ENCODE data around the gene DNAJC1.
"Not testable (repeated sequence)": the region's sequence is repeated elsewhere in the genome, so short reads cannot be mapped to it uniquely, and the experiment has no call there.

Gene DNAJC1

GRCh38 chr10:21849607-21850006, 153.9 kb downstream of the DNAJC1 start:
- no peak overlapping the region for H3K4me3 ChIP-seq (ENCODE audit: control insufficient read depth, low read depth, low read length)
- no peak for TF ChIP-seq CTCF (IDR thresholded peaks at IDR 0.05; ENCODE audit: control insufficient read depth, insufficient read depth, low read depth, low read length, missing control alignments)
- no peak for DNase-seq (ENCODE audit: low read depth)

GRCh38 chr10:21843645-21844044, 159.9 kb downstream of the DNAJC1 start:
- H3K4me3 ChIP-seq (ENCODE audit: control insufficient read depth, low read depth, low read length) = no peak overlapping the region
- TF ChIP-seq CTCF (IDR thresholded peaks at IDR 0.05; ENCODE audit: control insufficient read depth, insufficient read depth, low read depth, low read length, missing control alignments) = no peak
- no peak for DNase-seq (ENCODE audit: low read depth)

GRCh38 chr10:21841273-21841672, 162.3 kb downstream of the DNAJC1 start:
- not testable (repeated sequence) for DNase-seq (ENCODE audit: low read depth); H3K4me3 ChIP-seq (ENCODE audit: control insufficient read depth, low read depth, low read length)

GRCh38 chr10:21837487-21837886, 166.0 kb downstream of the DNAJC1 start:
- not testable (repeated sequence) for H3K4me3 ChIP-seq (ENCODE audit: control insufficient read depth, low read depth, low read length); DNase-seq (ENCODE audit: low read depth)

- not testable (repeated sequence) for H3K4me3 ChIP-seq (ENCODE audit: control insufficient read depth, low read depth, low read length); DNase-seq (ENCODE audit: low read depth)
Measured at GRCh38 chr10:21834574-21834973, 169.0 kb downstream of the DNAJC1 start.

- no peak for DNase-seq (ENCODE audit: low read depth)
- H3K4me3 ChIP-seq (ENCODE audit: control insufficient read depth, low read depth, low read length) = no peak overlapping the region
- TF ChIP-seq CTCF (IDR thresholded peaks at IDR 0.05; ENCODE audit: control insufficient read depth, insufficient read depth, low read depth, low read length, missing control alignments) = no peak
Measured at GRCh38 chr10:21832821-21833130, 170.8 kb downstream of the DNAJC1 start.

- peak; percentile 11 for DNase-seq (ENCODE audit: low read depth)
- TF ChIP-seq CTCF (IDR thresholded peaks at IDR 0.05; ENCODE audit: control insufficient read depth, insufficient read depth, low read depth, low read length, missing control alignments) = no peak
Measured at GRCh38 chr10:21831986-21832820, 171.3 kb downstream of the DNAJC1 start.

GRCh38 chr10:21830037-21830436, 173.5 kb downstream of the DNAJC1 start:
- no peak for TF ChIP-seq CTCF (IDR thresholded peaks at IDR 0.05; ENCODE audit: control insufficient read depth, insufficient read depth, low read depth, low read length, missing control alignments)
- no peak for DNase-seq (ENCODE audit: low read depth)

More at GRCh38 chr10:21831986-21832820, 171.3 kb downstream of the DNAJC1 start:
- H3K4me3 ChIP-seq (ENCODE audit: control insufficient read depth, low read depth, low read length) = no peak overlapping the region

More at GRCh38 chr10:21830037-21830436, 173.5 kb downstream of the DNAJC1 start:
- H3K4me3 ChIP-seq (ENCODE audit: control insufficient read depth, low read depth, low read length) = no peak overlapping the region

All from AG09309 (cell line).